Subcutaneous abdominal adipose tissue (tissue), 5 donors: ENCODE measurements around the gene DNM1.

Experiments
- H3K27ac ChIP-seq: one replicate; pipeline ENCODE4 v1.7.0; 2013; ENCODE audit warnings: low read depth, mild to moderate bottlenecking, inconsistent platforms, low read length, moderate library complexity
- H3K27me3 ChIP-seq, 5 donors: one replicate each; pipeline ENCODE4 v1.7.0; 2013; ENCODE audit warnings: low read length in 5 of 5, inconsistent platforms in 1 of 5; ENCODE audit not compliant: control insufficient read depth in 5 of 5, insufficient read depth in 4 of 5
- H3K36me3 ChIP-seq, 5 donors: one replicate each; pipeline ENCODE4 v1.7.0; 2013; ENCODE audit warnings: low read length in 5 of 5; ENCODE audit not compliant: control insufficient read depth in 5 of 5, insufficient read depth in 5 of 5
- H3K4me1 ChIP-seq, 5 donors: one replicate each; pipeline ENCODE4 v1.7.0; 2013; ENCODE audit warnings: low read length in 5 of 5, mild to moderate bottlenecking in 3 of 5, moderate library complexity in 1 of 5; ENCODE audit not compliant: control insufficient read depth in 5 of 5, insufficient read depth in 5 of 5
- H3K4me3 ChIP-seq, 5 donors: one replicate each; pipeline ENCODE4 v1.7.0; 2013; ENCODE audit warnings: low read length in 5 of 5, low read depth in 1 of 5
- H3K9ac ChIP-seq, 5 donors: one replicate each; pipeline ENCODE4 v1.7.0; 2013; ENCODE audit warnings: low read length in 5 of 5, mild to moderate bottlenecking in 4 of 5, moderate library complexity in 3 of 5
- H3K9me3 ChIP-seq, 5 donors: one replicate each; pipeline ENCODE4 v1.7.0; 2013; ENCODE audit warnings: low read length in 5 of 5; ENCODE audit not compliant: control insufficient read depth in 5 of 5
- donor health status: healthy.
- donor health status: healthy.
- donor health status: healthy.
- donor health status: healthy.
- donor health status: healthy.

Gene DNM1

DNA sequence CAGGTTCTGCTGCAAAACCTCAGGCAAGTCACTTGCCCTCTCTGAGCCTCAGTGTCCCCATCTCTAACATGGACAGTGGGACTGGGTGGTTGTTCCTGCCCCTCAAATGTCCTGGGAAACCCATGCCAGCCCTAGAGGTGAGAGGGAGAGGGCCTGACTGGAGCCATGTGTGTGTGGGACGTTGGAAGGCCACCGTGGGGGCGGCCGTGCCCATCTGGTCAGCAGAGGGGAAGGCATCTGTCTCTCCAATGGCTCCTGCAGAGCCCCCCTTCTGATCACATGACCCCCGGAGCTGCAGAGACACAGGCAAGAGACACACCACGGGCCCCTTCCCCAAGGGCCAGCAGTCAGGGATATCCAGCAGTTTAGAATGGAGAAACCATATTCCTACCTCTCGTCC lies 1.7 kb downstream of the DNM1 start:
- Histone ChIP-seq H3K27me3 (peaks cover 22 to 41% (median 27%) of the 10 kb centered on the region in 5 donors), H3K4me3 (peak overlapping the region in 4 of 5 donors; percentile 41 to 82 (median 68)), H3K36me3 (no peaks in the 10 kb centered on the region), H3K9me3 (no peaks in the 10 kb centered on the region), H3K27ac (peak overlapping the region; percentile 10), H3K4me1 (peaks cover 2 to 34% (median 22%) of the 10 kb centered on the region in 5 donors), H3K9ac (peak overlapping the region in 3 of 5 donors; percentile 4 to 24 (median 23))

DNA sequence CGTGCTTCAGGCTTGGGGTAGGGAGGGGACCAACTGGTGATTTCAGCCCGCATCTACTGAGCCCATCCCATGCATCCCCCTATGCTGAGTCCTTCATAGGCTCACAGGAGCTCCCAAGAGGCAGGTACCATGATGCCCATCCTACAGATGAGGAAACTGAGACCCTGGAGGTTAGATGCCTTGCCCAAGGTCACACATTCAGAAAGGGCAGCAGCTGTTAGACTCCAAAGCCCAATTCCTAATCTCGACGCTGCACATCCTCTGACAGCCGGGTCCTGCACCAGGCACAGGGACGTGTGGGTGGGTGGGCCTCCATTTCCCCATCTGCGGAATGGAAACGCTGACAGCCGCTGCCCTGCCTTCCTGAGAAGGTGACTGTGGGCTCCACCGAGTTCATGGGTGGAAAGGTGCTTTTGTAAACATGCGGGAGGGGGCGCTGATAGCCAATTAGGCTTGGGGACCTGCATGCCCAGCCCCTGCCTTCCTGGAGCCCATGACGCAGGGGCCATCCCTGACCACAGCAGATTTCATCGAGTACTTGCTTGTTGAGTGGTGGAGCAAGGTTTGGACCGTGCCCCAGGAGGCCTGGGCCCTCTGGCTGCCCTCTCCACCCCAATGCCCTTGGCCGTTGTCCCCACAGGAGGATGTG lies 2.2 kb downstream of the DNM1 start:
- H3K9ac ChIP-seq, result peak overlapping the region in 1 of 5 donors; percentile 26
- no peaks in the 10 kb centered on the region for H3K9me3 ChIP-seq
- no peak overlapping the region for H3K27ac ChIP-seq
- H3K27me3 ChIP-seq, result peaks cover 22 to 41% (median 27%) of the 10 kb centered on the region in 5 donors
- no peak overlapping the region for H3K4me3 ChIP-seq
- H3K36me3 ChIP-seq, result no peaks in the 10 kb centered on the region
- H3K4me1 ChIP-seq, result peaks cover 2 to 34% (median 22%) of the 10 kb centered on the region in 5 donors

DNA sequence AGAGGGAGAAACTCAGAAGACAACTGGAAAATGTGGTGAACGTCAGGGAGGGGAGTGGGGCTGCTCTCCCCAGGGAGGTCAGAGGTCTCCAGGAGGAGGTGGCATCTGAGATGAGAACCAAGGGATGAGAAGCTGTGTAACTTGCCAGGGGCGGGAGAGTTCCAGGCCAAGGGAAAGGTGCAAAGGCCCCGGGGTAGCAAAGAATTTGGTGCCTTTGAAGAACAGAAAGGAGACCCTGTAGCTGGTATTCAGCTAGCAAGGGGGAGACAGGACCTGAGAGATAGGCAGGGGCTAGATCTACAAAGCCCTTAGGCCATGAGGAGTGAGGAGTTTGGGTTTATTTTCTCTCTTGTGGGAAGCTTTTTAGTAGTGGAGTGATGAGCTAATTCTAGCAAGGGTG lies 3.3 kb downstream of the DNM1 start:
- H3K27me3 ChIP-seq, result peaks cover 22 to 45% (median 27%) of the 10 kb centered on the region in 5 donors
- H3K4me3 ChIP-seq, result no peak overlapping the region
- no peaks in the 10 kb centered on the region for H3K9me3 ChIP-seq
- no peak overlapping the region for H3K9ac ChIP-seq
- H3K36me3 ChIP-seq, result no peaks in the 10 kb centered on the region
- no peak overlapping the region for H3K27ac ChIP-seq
- H3K4me1 ChIP-seq, result peaks cover 2 to 34% (median 22%) of the 10 kb centered on the region in 5 donors

DNA sequence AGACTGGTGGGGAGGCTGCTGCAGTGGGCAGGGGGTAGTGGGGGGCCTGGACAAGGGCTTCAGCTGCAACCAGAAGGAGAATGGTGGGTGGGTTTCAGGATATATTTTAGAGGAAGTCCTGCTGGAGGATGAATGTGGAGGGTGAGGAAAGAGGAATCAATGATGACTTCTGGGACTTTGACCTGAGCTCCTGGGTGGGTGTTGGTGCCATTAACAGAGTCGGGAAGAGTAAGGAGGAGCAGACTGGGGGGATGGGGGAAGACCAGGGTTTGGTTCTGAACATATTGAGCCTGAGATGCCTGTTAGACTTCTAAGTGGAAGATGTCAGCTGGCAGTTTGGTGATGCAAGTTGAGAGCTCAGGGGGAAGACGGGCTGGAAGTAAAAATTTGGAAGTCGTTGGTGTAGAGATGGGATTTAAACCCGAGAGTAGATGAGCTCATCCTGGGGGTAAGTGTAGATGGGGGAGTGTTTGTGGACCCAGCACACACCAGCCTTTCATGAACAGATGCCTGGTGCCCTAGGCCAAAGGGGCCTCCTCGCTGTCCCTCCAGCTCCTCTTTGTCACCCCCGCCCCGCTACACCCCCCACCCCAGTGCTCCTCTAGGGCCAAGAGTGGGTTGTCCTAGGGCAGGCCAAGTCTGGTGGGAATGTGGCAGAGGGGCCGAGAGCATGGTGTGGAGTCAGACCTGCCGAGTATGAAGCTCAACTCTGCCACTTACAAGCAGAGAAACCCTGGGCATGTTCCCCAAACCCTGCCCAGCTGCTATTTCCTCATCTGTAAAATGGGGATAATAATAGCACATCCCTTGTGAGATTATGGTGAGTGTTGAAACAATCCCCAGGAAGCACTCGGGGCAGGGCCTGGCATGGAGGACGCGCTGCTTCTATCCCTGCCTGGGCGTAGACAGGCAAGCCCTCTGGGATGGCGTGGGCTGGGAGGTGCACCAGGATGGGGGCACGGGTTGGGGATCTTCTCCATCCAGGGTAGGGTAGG lies 4.0 kb downstream of the DNM1 start:
- no peak overlapping the region for H3K9ac ChIP-seq
- H3K27ac ChIP-seq, result no peak overlapping the region
- peaks cover 22 to 48% (median 27%) of the 10 kb centered on the region in 5 donors for H3K27me3 ChIP-seq
- no peaks in the 10 kb centered on the region for H3K9me3 ChIP-seq
- H3K36me3 ChIP-seq, result no peaks in the 10 kb centered on the region
- no peak overlapping the region for H3K4me3 ChIP-seq
- peaks cover 2 to 34% (median 24%) of the 10 kb centered on the region in 5 donors for H3K4me1 ChIP-seq

DNA sequence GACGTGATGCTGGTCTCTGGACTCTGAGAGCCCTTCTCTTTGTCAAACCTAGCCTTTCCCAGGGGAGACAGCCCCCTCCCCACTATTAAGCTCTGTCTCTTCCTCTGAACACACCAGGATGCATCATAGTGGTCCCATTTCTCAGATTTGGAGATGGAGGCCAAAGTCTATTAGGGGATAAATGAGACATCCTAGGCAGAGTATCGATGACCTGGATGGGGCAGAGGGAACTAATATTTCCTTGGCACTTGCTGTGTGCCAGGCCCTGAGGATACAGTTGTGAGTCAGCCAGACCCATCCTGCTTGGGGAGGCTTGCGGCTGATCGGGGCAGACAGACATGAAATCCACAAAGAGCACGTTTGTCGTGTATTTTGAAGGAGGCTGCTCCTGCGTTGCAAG lies 5.2 kb downstream of the DNM1 start:
- no peak overlapping the region for H3K9ac ChIP-seq
- peaks cover 2 to 27% (median 19%) of the 10 kb centered on the region in 5 donors for H3K4me1 ChIP-seq
- H3K36me3 ChIP-seq, result no peaks in the 10 kb centered on the region
- H3K27me3 ChIP-seq, result peaks cover 22 to 48% (median 27%) of the 10 kb centered on the region in 5 donors
- no peak overlapping the region for H3K4me3 ChIP-seq
- no peaks in the 10 kb centered on the region for H3K9me3 ChIP-seq
- H3K27ac ChIP-seq, result no peak overlapping the region

DNA sequence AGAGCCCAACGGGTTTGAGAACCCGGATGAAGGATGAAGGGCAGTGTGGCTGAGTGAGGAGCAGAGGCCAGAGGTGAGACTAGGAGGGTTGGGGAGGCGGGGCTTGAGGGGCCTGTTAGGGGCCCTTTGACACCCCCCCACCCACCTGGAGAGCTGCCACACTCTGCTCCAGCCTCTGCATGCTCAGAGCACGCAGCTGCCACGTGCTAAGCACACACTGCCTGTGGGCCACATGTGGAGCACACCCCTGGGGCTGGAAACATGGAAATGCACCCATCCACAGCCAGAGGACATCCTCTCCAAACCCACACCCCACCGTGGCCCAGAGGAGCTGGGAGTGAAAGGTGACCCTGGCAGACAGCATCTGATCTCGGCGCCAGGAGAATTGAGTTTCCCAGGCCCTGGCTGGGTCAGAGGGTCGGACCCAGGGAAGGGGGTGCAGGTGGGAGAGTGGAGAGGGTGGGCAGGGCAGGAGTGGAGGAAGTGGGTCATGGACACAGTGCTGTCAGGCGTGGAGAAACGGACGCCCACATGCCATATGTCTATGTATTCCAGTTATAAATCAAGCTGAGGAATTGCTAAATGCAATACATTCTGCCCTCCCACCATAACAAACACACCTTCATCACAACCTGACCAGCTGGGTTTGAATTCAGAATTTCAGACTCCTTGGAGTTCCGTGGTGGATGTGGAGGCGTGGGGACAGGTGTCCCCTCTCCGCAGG lies 5.9 kb downstream of the DNM1 start:
- Histone ChIP-seq H3K36me3 (no peaks in the 10 kb centered on the region), H3K4me3 (no peak overlapping the region), H3K9ac (no peak overlapping the region), H3K4me1 (peaks cover 2 to 22% (median 14%) of the 10 kb centered on the region in 5 donors), H3K27me3 (peaks cover 18 to 46% (median 27%) of the 10 kb centered on the region in 5 donors), H3K27ac (no peak overlapping the region), H3K9me3 (no peaks in the 10 kb centered on the region)

DNA sequence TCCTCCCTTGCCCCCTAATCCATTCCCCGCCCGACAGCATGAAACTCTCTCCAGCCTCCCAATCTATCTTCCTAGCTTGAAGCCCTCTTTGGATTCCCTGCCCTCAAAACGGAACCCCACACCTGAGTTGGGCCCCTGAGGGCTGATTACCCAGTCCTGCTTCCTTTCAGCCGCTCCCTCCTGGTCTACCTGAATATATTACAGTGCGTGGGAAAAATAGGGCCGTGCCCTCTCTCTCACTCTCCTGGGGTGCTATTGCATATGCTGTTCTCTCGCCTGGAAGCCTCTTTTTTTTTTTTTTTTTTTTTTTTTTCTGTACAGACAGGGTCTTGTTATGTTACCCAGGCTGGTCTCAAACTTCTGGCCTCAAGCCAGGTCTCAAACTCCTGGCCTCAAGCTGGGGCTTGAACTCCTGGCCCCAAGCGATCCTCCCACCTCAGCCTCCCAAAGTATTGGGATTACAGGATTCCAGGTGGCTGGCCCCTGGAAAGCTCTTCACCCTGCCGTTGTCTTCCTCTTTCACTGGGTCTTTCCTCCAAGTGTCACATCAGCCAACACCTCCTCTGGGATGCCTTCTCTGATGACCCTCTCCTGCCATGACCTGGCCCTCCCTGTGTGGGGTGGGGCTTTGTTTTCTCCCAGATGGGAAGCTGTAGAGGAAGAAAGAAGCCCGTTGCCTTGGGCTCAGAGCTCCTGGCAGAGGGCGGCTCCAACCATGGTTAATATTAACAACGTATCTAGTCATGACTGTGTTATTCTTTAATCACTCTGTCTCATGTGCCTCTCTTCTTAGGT lies 8.2 kb downstream of the DNM1 start:
- Histone ChIP-seq H3K4me3 (no peak overlapping the region), H3K4me1 (peaks cover 0 to 29% (median 21%) of the 10 kb centered on the region in 5 donors), H3K27me3 (peaks cover 4 to 34% (median 11%) of the 10 kb centered on the region in 5 donors), H3K27ac (no peak overlapping the region), H3K9me3 (no peaks in the 10 kb centered on the region), H3K9ac (no peak overlapping the region), H3K36me3 (no peaks in the 10 kb centered on the region)

DNA sequence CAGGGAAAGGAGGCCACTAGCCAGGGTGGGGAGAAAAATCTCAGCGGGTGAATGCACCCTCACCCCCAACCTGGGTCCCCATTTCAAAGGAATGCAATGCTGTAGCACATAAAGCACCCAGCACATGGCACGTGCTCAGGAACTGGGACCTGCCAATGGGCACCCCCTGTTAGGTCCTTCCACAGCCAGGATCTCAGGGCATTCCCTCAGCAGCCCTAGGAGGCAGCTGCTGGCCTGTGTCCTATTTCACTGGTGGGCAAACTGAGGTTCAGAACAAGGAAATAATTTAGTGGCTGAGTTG lies 8.8 kb downstream of the DNM1 start:
- Histone ChIP-seq H3K9ac (no peak overlapping the region), H3K4me1 (peaks cover 0 to 33% (median 27%) of the 10 kb centered on the region in 5 donors), H3K27ac (no peak overlapping the region), H3K27me3 (peaks cover 4 to 30% (median 11%) of the 10 kb centered on the region in 5 donors), H3K36me3 (no peaks in the 10 kb centered on the region), H3K9me3 (no peaks in the 10 kb centered on the region), H3K4me3 (no peak overlapping the region)

DNA sequence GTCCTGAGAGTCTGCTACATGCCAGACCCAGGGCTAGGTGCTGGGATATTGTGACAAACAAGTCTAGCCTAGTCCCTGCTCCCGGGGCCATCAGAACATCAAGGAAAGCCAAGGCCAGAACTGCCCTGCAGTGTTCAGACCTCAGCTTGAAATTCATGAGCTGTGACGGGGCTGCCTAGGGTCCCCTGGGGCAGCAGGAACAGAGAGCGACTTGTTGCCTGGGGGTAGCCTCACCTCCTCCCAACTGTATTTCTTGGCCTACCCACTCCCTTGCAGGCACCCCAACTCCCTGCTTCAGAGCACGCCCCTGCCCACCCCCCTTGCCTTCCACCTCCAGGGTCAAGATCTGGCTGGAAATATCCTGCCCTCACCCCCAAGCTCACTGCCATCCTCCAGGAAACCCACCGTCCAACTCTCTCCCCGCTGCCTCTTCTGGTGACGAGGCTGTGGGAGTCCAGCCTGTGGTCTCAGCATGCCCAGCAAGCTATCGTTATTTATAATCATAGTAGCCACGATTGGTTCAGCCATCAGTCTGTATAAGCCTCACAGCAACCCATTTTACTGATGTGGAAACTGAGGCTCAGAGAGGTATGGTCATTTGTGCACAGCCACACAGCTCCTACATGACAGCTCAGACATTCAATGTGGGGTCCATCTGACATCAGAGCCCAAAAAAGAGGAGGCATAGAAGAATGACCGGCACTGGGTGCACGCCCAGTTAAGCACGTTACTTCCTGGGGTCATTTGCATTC lies 10.7 kb downstream of the DNM1 start:
- Histone ChIP-seq H3K9me3 (no peaks in the 10 kb centered on the region), H3K27ac (no peak overlapping the region), H3K9ac (peak overlapping the region in 1 of 5 donors; percentile 12), H3K36me3 (no peaks in the 10 kb centered on the region), H3K4me3 (no peak overlapping the region), H3K4me1 (peaks cover 2 to 40% (median 33%) of the 10 kb centered on the region in 5 donors), H3K27me3 (peaks cover 0 to 33% (median 12%) of the 10 kb centered on the region in 5 donors)
